Neutrophil (primary cell): Measurements from ENCODE around the gene ARHGAP9.

ENCODE experiments used
- H3K27ac ChIP-seq: fragments of 200-600 bp; sonication (generic); 2 replicates; pipeline ENCODE4 v1.5.1; 2016; ENCODE audit warnings: mild to moderate bottlenecking, moderate library complexity
- H3K27me3 ChIP-seq: fragments of 200-600 bp; sonication (generic); 2 replicates; pipeline ENCODE4 v1.6.0; 2016; ENCODE audit warnings: mild to moderate bottlenecking
- H3K36me3 ChIP-seq: fragments of 200-600 bp; sonication (generic); 2 replicates; pipeline ENCODE4 v1.5.1; 2017
- H3K4me1 ChIP-seq, 2 experiments: fragments of 200-600 bp in 1 of 2; sonication (generic) in 1 of 2; 1 replicate in 1 of 2; 2 replicates in 1 of 2; pipeline versions ENCODE4 v1.5.1 to v1.6.1; 2013 to 2016; ENCODE audit warnings: low read depth in 1 of 2, low read length in 1 of 2, mild to moderate bottlenecking in 1 of 2, moderate library complexity in 1 of 2; ENCODE audit not compliant: control insufficient read depth in 1 of 2, insufficient read depth in 1 of 2
- H3K4me3 ChIP-seq, 2 experiments: fragments of 200-600 bp in 1 of 2; sonication (generic) in 1 of 2; 1 replicate in 1 of 2; 2 replicates in 1 of 2; pipeline ENCODE4 v1.5.1; 2013 to 2016; ENCODE audit warnings: low read depth in 1 of 2, low read length in 1 of 2, mild to moderate bottlenecking in 1 of 2, moderate library complexity in 1 of 2
- H3K9me3 ChIP-seq: fragments of 200-600 bp; sonication (generic); 2 replicates; pipeline ENCODE4 v1.5.1; 2016
- TF ChIP-seq, protein P1 (sequence below): fragments of 200-600 bp; sonication (generic); IDR thresholded peaks from 2 replicates; pipeline ENCODE4 v1.5.1; 2016; ENCODE audit warnings: antibody characterized with exemption

Gene ARHGAP9

DNA sequence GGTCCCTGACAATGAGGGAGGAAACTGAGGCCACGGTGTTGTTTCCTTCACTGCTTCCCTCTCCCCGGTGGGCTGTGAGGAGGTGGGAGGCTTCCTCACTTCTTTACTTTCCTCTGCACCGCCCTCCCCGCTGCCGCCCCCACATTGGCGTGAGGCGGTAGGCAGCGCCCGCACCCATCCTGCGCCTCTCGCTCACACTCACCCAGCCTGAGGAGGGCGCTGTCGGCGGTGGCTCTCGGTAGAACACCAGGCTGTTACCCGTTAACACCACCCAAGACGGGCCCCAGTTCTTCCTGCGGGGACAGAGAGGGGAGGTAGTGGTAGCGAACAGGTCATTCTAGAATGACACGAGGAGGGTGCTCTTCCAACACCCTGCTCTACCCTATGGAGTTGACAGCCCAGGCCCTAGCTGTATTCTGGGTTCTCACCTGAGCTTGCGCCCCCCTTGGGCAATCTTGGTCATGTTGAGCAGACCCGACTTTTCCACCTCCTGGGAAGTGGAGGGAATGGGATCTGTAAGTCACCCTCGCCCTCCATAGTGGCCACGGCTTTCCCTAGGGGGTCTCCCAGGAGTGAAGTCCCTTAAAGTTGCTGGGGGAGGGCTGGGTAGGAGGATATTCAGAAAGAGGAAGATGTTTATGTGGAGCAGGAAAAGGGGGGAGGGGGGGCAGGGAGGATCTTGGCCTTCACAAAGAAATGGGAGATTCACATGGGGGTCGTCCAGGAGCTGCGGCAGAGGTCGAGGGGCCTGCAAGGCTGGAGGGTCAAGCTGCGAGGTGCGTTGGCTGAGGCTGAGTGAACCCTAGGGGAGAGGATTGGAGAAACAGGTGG is 3.3 kb downstream of the ARHGAP9 start:
- Histone ChIP-seq H3K27me3 (no peaks in the 10 kb centered on the region), H3K36me3 (peaks cover 54% of the 10 kb centered on the region), H3K9me3 (no peaks in the 10 kb centered on the region), H3K4me1 (peaks cover 79 to 91% of the 10 kb centered on the region in 2 experiments), H3K4me3 (peak overlapping the region; percentile 97 to 100), H3K27ac (peak overlapping the region; percentile 99)
- TF ChIP-seq, protein P1, sequence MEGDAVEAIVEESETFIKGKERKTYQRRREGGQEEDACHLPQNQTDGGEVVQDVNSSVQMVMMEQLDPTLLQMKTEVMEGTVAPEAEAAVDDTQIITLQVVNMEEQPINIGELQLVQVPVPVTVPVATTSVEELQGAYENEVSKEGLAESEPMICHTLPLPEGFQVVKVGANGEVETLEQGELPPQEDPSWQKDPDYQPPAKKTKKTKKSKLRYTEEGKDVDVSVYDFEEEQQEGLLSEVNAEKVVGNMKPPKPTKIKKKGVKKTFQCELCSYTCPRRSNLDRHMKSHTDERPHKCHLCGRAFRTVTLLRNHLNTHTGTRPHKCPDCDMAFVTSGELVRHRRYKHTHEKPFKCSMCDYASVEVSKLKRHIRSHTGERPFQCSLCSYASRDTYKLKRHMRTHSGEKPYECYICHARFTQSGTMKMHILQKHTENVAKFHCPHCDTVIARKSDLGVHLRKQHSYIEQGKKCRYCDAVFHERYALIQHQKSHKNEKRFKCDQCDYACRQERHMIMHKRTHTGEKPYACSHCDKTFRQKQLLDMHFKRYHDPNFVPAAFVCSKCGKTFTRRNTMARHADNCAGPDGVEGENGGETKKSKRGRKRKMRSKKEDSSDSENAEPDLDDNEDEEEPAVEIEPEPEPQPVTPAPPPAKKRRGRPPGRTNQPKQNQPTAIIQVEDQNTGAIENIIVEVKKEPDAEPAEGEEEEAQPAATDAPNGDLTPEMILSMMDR, result peak; percentile 69

DNA sequence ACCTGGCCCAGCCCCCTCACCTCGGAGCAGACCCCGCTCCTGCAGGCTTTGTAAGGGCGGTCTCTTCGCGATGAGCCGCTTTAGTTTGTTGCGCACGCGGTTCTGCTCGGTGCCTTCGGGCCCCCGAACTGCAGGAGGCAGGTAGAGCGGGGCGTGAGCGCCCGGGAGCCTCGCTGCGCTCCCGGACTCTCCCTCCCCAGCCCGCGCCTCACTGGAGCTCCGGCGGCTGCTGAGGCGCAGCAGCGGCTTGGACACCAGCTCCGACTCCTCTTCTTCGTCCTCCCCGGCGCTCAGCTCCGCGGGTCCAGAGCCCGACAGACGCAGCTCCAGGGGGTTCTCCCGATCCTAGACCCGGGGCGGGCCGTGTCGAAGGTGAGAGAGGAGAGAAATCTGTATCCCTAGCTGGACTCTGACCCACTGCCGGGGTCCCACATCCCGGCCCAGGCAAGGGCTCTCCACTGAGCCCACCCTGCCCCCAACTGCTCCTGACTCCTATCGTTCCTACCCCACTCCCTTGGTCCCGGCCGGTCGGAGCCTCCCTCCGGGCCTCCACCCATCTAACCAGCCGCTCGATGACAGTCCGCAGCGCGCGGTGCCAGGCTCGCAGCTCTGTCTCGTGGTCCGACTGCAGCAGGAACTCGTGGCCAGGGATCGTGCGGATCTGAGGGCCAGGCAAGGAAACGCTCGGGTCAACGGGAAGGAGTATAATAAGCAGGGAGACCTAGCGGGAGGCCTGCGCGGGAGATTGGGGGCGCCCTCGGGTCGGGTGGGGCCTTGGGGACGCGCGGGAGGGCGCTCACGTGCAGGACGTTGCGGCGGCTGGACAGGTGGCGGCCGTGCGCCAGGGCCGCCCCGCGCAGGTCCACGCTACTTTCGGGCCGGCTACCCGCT is 4.2 kb downstream of the ARHGAP9 start:
- Histone ChIP-seq H3K4me1 (peaks cover 79 to 91% of the 10 kb centered on the region in 2 experiments), H3K9me3 (no peaks in the 10 kb centered on the region), H3K27me3 (no peaks in the 10 kb centered on the region), H3K4me3 (peak overlapping the region; percentile 97 to 100), H3K36me3 (peaks cover 63% of the 10 kb centered on the region), H3K27ac (peak overlapping the region; percentile 99)
- TF ChIP-seq, protein P1, result no peak

DNA sequence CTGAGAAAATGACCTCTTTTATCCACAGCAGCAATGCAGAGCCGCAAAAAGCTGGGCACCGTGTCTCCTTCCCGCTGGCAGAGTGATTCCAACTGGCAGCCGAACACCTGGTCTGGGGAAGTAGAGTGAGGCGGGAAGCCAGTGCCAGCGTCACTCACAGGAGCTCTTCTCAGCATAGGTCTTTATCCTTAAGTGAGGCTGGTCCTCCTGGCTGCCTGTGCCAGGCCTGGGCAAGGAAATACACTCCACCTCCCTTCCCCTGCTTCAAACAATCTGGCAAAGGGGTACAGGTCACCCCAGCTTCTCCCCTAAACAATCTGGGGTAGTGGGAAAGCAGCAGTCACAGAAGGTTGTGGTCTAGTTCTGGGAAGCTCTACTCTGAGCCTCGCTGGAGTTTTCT is 4.8 kb downstream of the ARHGAP9 start:
- Histone ChIP-seq H3K4me3 (peak overlapping the region; percentile 97 to 100), H3K27ac (peak overlapping the region; percentile 99), H3K9me3 (no peaks in the 10 kb centered on the region), H3K27me3 (no peaks in the 10 kb centered on the region), H3K36me3 (peaks cover 69% of the 10 kb centered on the region), H3K4me1 (peaks cover 79 to 91% of the 10 kb centered on the region in 2 experiments)
- TF ChIP-seq, protein P1, result no peak

DNA sequence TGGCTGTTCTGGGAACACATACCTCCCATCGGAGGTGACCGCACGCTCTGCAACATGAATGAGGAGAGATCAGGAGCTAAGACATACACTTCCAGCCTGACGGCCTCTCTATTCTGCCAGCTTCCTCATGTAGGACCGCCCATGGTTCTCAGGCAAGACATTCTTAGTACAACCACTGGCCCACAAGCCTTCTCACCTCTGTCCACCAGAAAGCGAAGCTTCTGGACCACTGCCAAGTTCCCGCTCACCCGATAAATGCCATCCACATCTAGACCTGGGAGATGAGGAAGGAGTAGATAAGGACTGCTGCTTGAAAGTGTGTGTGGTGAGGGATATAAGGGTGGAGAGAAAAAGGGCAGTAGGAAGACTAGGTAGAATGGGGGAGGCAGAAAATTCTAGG is 5.2 kb downstream of the ARHGAP9 start:
- TF ChIP-seq, protein P1, result no peak
- H3K27me3 ChIP-seq, result no peaks in the 10 kb centered on the region
- H3K9me3 ChIP-seq, result no peaks in the 10 kb centered on the region
- peaks cover 79 to 91% of the 10 kb centered on the region in 2 experiments for H3K4me1 ChIP-seq
- H3K27ac ChIP-seq, result peak overlapping the region; percentile 99
- H3K36me3 ChIP-seq, result peaks cover 73% of the 10 kb centered on the region
- peak overlapping the region; percentile 97 to 100 for H3K4me3 ChIP-seq

DNA sequence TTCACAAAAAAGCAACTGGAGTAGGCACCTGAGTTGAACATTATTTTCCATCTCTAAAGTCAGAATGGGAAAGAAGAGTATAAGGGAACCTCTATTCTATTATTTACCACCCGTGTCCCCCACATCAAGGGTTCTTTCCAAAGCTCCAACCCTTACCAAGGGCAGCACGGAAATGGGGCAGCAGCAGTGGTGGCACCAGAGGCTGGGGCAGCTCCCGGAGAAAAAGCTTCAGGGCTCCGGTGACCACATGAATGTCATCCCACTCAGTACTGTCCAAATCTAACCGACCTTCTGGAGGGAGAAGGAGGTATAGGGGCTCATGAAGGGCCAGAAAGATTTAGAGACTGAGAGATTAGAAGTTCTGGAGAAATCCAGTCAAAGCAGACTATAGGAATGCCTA is 5.8 kb downstream of the ARHGAP9 start:
- H3K4me3 ChIP-seq, result peak overlapping the region; percentile 97 to 100
- H3K27ac ChIP-seq, result peak overlapping the region; percentile 99
- peaks cover 79% of the 10 kb centered on the region for H3K36me3 ChIP-seq
- H3K4me1 ChIP-seq, result peaks cover 79 to 91% of the 10 kb centered on the region in 2 experiments
- H3K27me3 ChIP-seq, result no peaks in the 10 kb centered on the region
- no peaks in the 10 kb centered on the region for H3K9me3 ChIP-seq
- TF ChIP-seq, protein P1, result no peak
